Gastrocnemius medialis (tissue), 4 donors: ENCODE data around the gene TAF1D. TPM values are rescaled to one million over a fixed set of nuclear protein-coding genes. Genes with fewer than 3 reads are reported as not detected.

Source experiments
- ATAC-seq, 2 donors: fragments of 150-250 bp; one replicate each; pipeline ENCODE4 v1.9.1; 2016
- DNase-seq, 2 donors: peaks; one replicate each; pipeline ENCODE4 v3.0.0-alpha.2; 2019
- H3K27ac ChIP-seq, 4 donors: fragments of 200-600 bp; sonication (generic); 1 replicate in 1 of 4; 2 replicates in 3 of 4; pipeline ENCODE4 v1.5.1; 2016 to 2018; ENCODE audit warnings: mild to moderate bottlenecking in 2 of 4, moderate library complexity in 1 of 4
- H3K27me3 ChIP-seq, 3 donors: fragments of 200-600 bp; sonication (generic) in 2 of 3; 1 replicate in 1 of 3; 2 replicates in 2 of 3; pipeline versions ENCODE4 v1.5.1 to v1.6.0; 2016 to 2019; ENCODE audit warnings: mild to moderate bottlenecking in 1 of 3, moderate library complexity in 1 of 3
- H3K36me3 ChIP-seq, 2 donors: fragments of 200-600 bp; sonication (generic) in 1 of 2; one replicate each; pipeline ENCODE4 v1.5.1; 2017 to 2018
- H3K4me1 ChIP-seq, 2 donors: fragments of 200-600 bp; sonication (generic) in 1 of 2; one replicate each; pipeline ENCODE4 v1.5.1; 2016 to 2017; ENCODE audit warnings: mild to moderate bottlenecking in 2 of 2
- H3K4me3 ChIP-seq, 4 donors: fragments of 200-600 bp; sonication (generic) in 3 of 4; 1 replicate in 1 of 4; 2 replicates in 3 of 4; pipeline ENCODE4 v1.5.1; 2016 to 2019; ENCODE audit warnings: mild to moderate bottlenecking in 2 of 4
- H3K9me3 ChIP-seq, 3 donors: fragments of 200-600 bp; sonication (generic) in 2 of 3; 1 replicate in 1 of 3; 2 replicates in 2 of 3; pipeline ENCODE4 v1.5.1; 2016 to 2019
- CTCF ChIP-seq, 5 experiments: fragments of 450-650 bp in 3 of 5; fragments of 200-600 bp in 2 of 5; sonication (generic) in 2 of 5; IDR thresholded peaks in 4 of 5; conservative IDR thresholded peaks in 1 of 5; 1 replicate in 4 of 5; 2 replicates in 1 of 5; pipeline ENCODE4 v1.5.1; 2016 to 2019; ENCODE audit warnings: antibody characterized with exemption in 5 of 5, mild to moderate bottlenecking in 3 of 5, moderate library complexity in 3 of 5
- POLR2A ChIP-seq, 2 donors: fragments of 450-650 bp; IDR thresholded peaks; one replicate each; pipeline ENCODE4 v1.6.1; 2017; ENCODE audit warnings: antibody characterized with exemption in 2 of 2, mild to moderate bottlenecking in 2 of 2, moderate library complexity in 2 of 2
- in situ Hi-C, 4 donors: fragments of 200-750 bp; cut with MboI; loops; one replicate each; pipeline versions ENCODE4 v1.15.0 to v1.8.0; 2017; ENCODE audit warnings: low sequenced_read_pairs in 4 of 4
- intact Hi-C: fragments of 100-400 bp; cut with DNase I; formaldehyde crosslinking; loops from one replicate; pipeline ENCODE4 v1.15.1; 2023; ENCODE audit warnings: low total_unique reads
- total RNA-seq, 4 donors: library from RNA; depleted of rRNA; stranded (reverse); fragments of >200 nt; gene quantifications; one replicate each; pipeline versions ENCODE4 v1.1.0 to v1.2.3, GENCODE V29; 2016

The TAF1D gene
- total RNA-seq, 4 donors from 2014 or later, result 42.6 to 85.5 (median 55.0) TPM

DNA sequence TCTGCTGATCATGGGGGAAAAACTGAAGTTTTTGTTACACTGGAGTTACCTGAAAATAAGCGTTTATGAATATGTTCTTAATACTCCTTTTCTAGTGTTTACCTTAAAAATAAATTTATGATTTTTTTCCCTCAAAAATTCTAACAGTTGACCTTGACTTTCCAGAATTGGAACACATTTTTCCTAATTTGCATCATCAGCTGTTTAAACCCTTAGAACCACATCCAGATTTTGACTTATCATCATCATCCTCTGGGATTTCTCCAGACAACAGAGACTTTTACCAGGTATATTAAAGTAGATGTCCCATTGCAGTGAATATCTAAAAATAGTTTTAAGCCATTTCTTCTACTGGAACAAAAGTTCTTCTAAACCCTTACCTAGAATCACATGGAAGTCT, 17.2 kb downstream of the TAF1D start:
- no peaks in the 10 kb centered on the region for H3K4me1 ChIP-seq
- no peaks in the 10 kb centered on the region for H3K27me3 ChIP-seq
- H3K36me3 ChIP-seq, result peaks cover 0 to 47% of the 10 kb centered on the region in 2 donors
- in situ Hi-C loops, result no loop called here
- ATAC-seq (no peak), DNase-seq (no peak)
- H3K9me3 ChIP-seq, result no peaks in the 10 kb centered on the region
- H3K27ac ChIP-seq, result no peak overlapping the region
- intact Hi-C loops, result no loop called here
- H3K4me3 ChIP-seq, result no peak overlapping the region
- TF ChIP-seq CTCF (IDR thresholded peaks at IDR 0.05 in 4 of 5, conservative IDR thresholded peaks at IDR 0.05 in 1 of 5) (no peak), POLR2A (IDR thresholded peaks at IDR 0.05) (no peak)

- in situ Hi-C loops, result no loop called here
- Histone ChIP-seq H3K4me1 (no peaks in the 10 kb centered on the region), H3K27me3 (no peaks in the 10 kb centered on the region), H3K4me3 (no peak overlapping the region), H3K27ac (no peak overlapping the region), H3K36me3 (peaks cover 0 to 17% of the 10 kb centered on the region in 2 donors), H3K9me3 (no peaks in the 10 kb centered on the region)
- no peak for DNase-seq
- TF ChIP-seq POLR2A (IDR thresholded peaks at IDR 0.05) (no peak), CTCF (IDR thresholded peaks at IDR 0.05 in 4 of 5, conservative IDR thresholded peaks at IDR 0.05 in 1 of 5) (no peak)
- no peak for ATAC-seq
- intact Hi-C loops, result no loop called here
These were observed 20.8 kb downstream of the TAF1D start for GRCh38 chr11:93720522-93720921.

GRCh38 chr11:93719310-93719709, 22.0 kb downstream of the TAF1D start:
- TF ChIP-seq CTCF (IDR thresholded peaks at IDR 0.05 in 4 of 5, conservative IDR thresholded peaks at IDR 0.05 in 1 of 5) (no peak), POLR2A (IDR thresholded peaks at IDR 0.05) (no peak)
- peaks cover 0 to 12% of the 10 kb centered on the region in 2 donors for H3K36me3 ChIP-seq
- intact Hi-C loops, result no loop called here

GRCh38 chr11:93718057-93718563, 23.2 kb downstream of the TAF1D start:
- no peak overlapping the region for H3K27ac ChIP-seq
- no peak for TF ChIP-seq POLR2A (IDR thresholded peaks at IDR 0.05)
- TF ChIP-seq CTCF (IDR thresholded peaks at IDR 0.05 in 4 of 5, conservative IDR thresholded peaks at IDR 0.05 in 1 of 5), result no peak
- H3K27me3 ChIP-seq, result no peaks in the 10 kb centered on the region
- in situ Hi-C loops (no loop called here), intact Hi-C loops (no loop called here)
- ATAC-seq, result no peak
- no peak overlapping the region for H3K4me3 ChIP-seq
- no peaks in the 10 kb centered on the region for H3K9me3 ChIP-seq
- H3K36me3 ChIP-seq, result peaks cover 0 to 10% of the 10 kb centered on the region in 2 donors
- DNase-seq, result no peak
- H3K4me1 ChIP-seq, result no peaks in the 10 kb centered on the region

More at GRCh38 chr11:93719310-93719709, 22.0 kb downstream of the TAF1D start:
- DNase-seq, result no peak
- Histone ChIP-seq H3K9me3 (no peaks in the 10 kb centered on the region), H3K27me3 (no peaks in the 10 kb centered on the region), H3K4me3 (no peak overlapping the region), H3K27ac (no peak overlapping the region), H3K4me1 (no peaks in the 10 kb centered on the region)
- ATAC-seq, result no peak
- in situ Hi-C loops, result no loop called here

- TF ChIP-seq CTCF (IDR thresholded peaks at IDR 0.05 in 4 of 5, conservative IDR thresholded peaks at IDR 0.05 in 1 of 5), result no peak
- no peak for TF ChIP-seq POLR2A (IDR thresholded peaks at IDR 0.05)
- H3K9me3 ChIP-seq, result no peaks in the 10 kb centered on the region
- no peaks in the 10 kb centered on the region for H3K4me1 ChIP-seq
- H3K27ac ChIP-seq, result no peak overlapping the region
- no peak overlapping the region for H3K4me3 ChIP-seq
- DNase-seq (no peak), ATAC-seq (no peak)
- in situ Hi-C loops (no loop called here), intact Hi-C loops (no loop called here)
- H3K27me3 ChIP-seq, result no peaks in the 10 kb centered on the region
- H3K36me3 ChIP-seq, result peaks cover 0 to 4% of the 10 kb centered on the region in 2 donors
These were observed 23.8 kb downstream of the TAF1D start for GRCh38 chr11:93717501-93717900.
